Pons (tissue), 1 donor: ENCODE measurements around the gene DNPEP.

Experiments
- DNase-seq: peaks from one replicate; pipeline ENCODE4 v3.0.0-alpha.2; 2016; ENCODE audit warnings: low spot score

DNPEP gene

GRCh38 chr2:219362072-219362471 lies 25.6 kb downstream of the DNPEP start:
- DNase-seq: no peak

- DNase-seq: no peak
Observed at GRCh38 chr2:219358170-219359075, 29.3 kb downstream of the DNPEP start.

- no peak for DNase-seq
Observed at GRCh38 chr2:219356834-219357233, 30.9 kb downstream of the DNPEP start.

- no peak for DNase-seq
Observed at GRCh38 chr2:219354582-219354981, 33.1 kb downstream of the DNPEP start.

- no peak for DNase-seq
Observed at GRCh38 chr2:219353129-219353528, 34.6 kb downstream of the DNPEP start.

GRCh38 chr2:219352448-219353023 lies 35.2 kb downstream of the DNPEP start:
- peak; percentile 63 for DNase-seq

GRCh38 chr2:219350710-219351221 lies 36.9 kb downstream of the DNPEP start:
- DNase-seq: no peak

- no peak for DNase-seq
Observed at GRCh38 chr2:219350215-219350614, 37.5 kb downstream of the DNPEP start.

- DNase-seq: peak; percentile 88
Observed at GRCh38 chr2:219344751-219345430, 42.8 kb downstream of the DNPEP start.

- no peak for DNase-seq
Observed at GRCh38 chr2:219335373-219335786, 52.3 kb downstream of the DNPEP start.

GRCh38 chr2:219334076-219334475 lies 53.6 kb downstream of the DNPEP start:
- DNase-seq: no peak

GRCh38 chr2:219332542-219332941 lies 55.2 kb downstream of the DNPEP start, which contains the start of gene RESP18:
Gene RESP18 (minus strand): TSS chr2:219332744.
- no peak for DNase-seq

GRCh38 chr2:219331560-219332213 lies 56.0 kb downstream of the DNPEP start:
- no peak for DNase-seq

GRCh38 chr2:219327719-219328118 lies 60.0 kb downstream of the DNPEP start:
- DNase-seq: no peak

GRCh38 chr2:219325657-219326315 lies 61.9 kb downstream of the DNPEP start:
- DNase-seq: no peak

GRCh38 chr2:219325136-219325535 lies 62.6 kb downstream of the DNPEP start:
- no peak for DNase-seq

- DNase-seq: no peak
Observed at GRCh38 chr2:219323434-219323833, 64.3 kb downstream of the DNPEP start.
